Fibroblast of skin of right biceps (primary cell): Measurements from ENCODE around the gene BRMS1.
"Not testable (repeated sequence)": the region's sequence is repeated elsewhere in the genome, so short reads cannot be mapped to it uniquely, and the experiment has no call there.

Experiments
- DNase-seq: peaks from one replicate; pipeline ENCODE4 v3.0.0-alpha.2; 2013

The BRMS1 gene

GRCh38 chr11:66344550-66345315, at the start of gene BRMS1:
TSS of gene BRMS1 (minus strand) at chr11:66345104. CDS start at chr11:66342234, 2,870 bp downstream.
- peak; percentile 97 for DNase-seq

- no peak for DNase-seq
Observed at GRCh38 chr11:66393954-66394353, 49.0 kb upstream of the BRMS1 start.

GRCh38 chr11:66391322-66391721, 46.4 kb upstream of the BRMS1 start:
- no peak for DNase-seq

GRCh38 chr11:66388780-66389386, 44.0 kb upstream of the BRMS1 start:
- DNase-seq: peak; percentile 66

GRCh38 chr11:66386171-66387069, 41.5 kb upstream of the BRMS1 start:
- DNase-seq: peak; percentile 76

- not testable (repeated sequence) for DNase-seq
Observed at GRCh38 chr11:66384316-66384715, 39.4 kb upstream of the BRMS1 start.

- DNase-seq: not testable (repeated sequence)
Observed at GRCh38 chr11:66380264-66380663, 35.4 kb upstream of the BRMS1 start.

- DNase-seq: not testable (repeated sequence)
Observed at GRCh38 chr11:66373690-66374287, 28.9 kb upstream of the BRMS1 start.

GRCh38 chr11:66373265-66373664, 28.4 kb upstream of the BRMS1 start:
- no peak for DNase-seq

GRCh38 chr11:66371627-66372415, 26.9 kb upstream of the BRMS1 start, which contains the start of gene SLC29A2:
TSS of gene SLC29A2 (minus strand) at chr11:66371760. CDS start at chr11:66371591, 169 bp downstream.
- DNase-seq: no peak

GRCh38 chr11:66369073-66369894, 24.4 kb upstream of the BRMS1 start:
- DNase-seq: no peak

GRCh38 chr11:66368484-66368883, 23.6 kb upstream of the BRMS1 start:
- DNase-seq: no peak

GRCh38 chr11:66367561-66368312, 22.8 kb upstream of the BRMS1 start:
- DNase-seq: no peak

GRCh38 chr11:66366844-66367477, 22.1 kb upstream of the BRMS1 start:
- DNase-seq: no peak

- no peak for DNase-seq
Observed at GRCh38 chr11:66365711-66366619, 21.1 kb upstream of the BRMS1 start.

GRCh38 chr11:66365166-66365565, 20.3 kb upstream of the BRMS1 start:
- DNase-seq: no peak

- no peak for DNase-seq
Observed at GRCh38 chr11:66363805-66364535, 19.1 kb upstream of the BRMS1 start.

- DNase-seq: no peak
Observed at GRCh38 chr11:66363187-66363601, 18.3 kb upstream of the BRMS1 start.
